ENCODE data around the gene PCNT.

Gene PCNT

GRCh38 chr21:46340998-46341397, 17.0 kb downstream of the PCNT start:
- DNase-seq = no peak

- DNase-seq = no peak
Measured at GRCh38 chr21:46344219-46344915, 20.4 kb downstream of the PCNT start.

GRCh38 chr21:46345861-46346260, 21.9 kb downstream of the PCNT start:
- DNase-seq = no peak

GRCh38 chr21:46346296-46347202, 22.6 kb downstream of the PCNT start:
- DNase-seq = no peak

GRCh38 chr21:46347203-46347550, 23.2 kb downstream of the PCNT start:
- no peak for DNase-seq

GRCh38 chr21:46347791-46348381, 23.9 kb downstream of the PCNT start:
- DNase-seq = no peak

GRCh38 chr21:46349134-46349760, 25.3 kb downstream of the PCNT start:
- DNase-seq = no peak

- no peak for DNase-seq
Measured at GRCh38 chr21:46350571-46350970, 26.6 kb downstream of the PCNT start.

GRCh38 chr21:46350981-46351380, 27.0 kb downstream of the PCNT start:
- DNase-seq = no peak

- no peak for DNase-seq
Measured at GRCh38 chr21:46351476-46352163, 27.7 kb downstream of the PCNT start.

- DNase-seq = no peak
Measured at GRCh38 chr21:46352164-46352515, 28.2 kb downstream of the PCNT start.

- no peak for DNase-seq
Measured at GRCh38 chr21:46352913-46353312, 29.0 kb downstream of the PCNT start.

- no peak for DNase-seq
Measured at GRCh38 chr21:46354046-46354445, 30.1 kb downstream of the PCNT start.

- DNase-seq = no peak
Measured at GRCh38 chr21:46354518-46354917, 30.6 kb downstream of the PCNT start.

- no peak for DNase-seq
Measured at GRCh38 chr21:46355161-46356004, 31.4 kb downstream of the PCNT start.

GRCh38 chr21:46356005-46356338, 32.0 kb downstream of the PCNT start:
- no peak for DNase-seq

- DNase-seq = no peak
Measured at GRCh38 chr21:46356494-46357334, 32.8 kb downstream of the PCNT start.

GRCh38 chr21:46357335-46357604, 33.3 kb downstream of the PCNT start:
- DNase-seq = no peak

GRCh38 chr21:46357684-46358425, 33.9 kb downstream of the PCNT start:
- no peak for DNase-seq

GRCh38 chr21:46361176-46361575, 37.2 kb downstream of the PCNT start:
- no peak for DNase-seq

Data from fibroblast of skin of scalp (primary cell).